Occipital lobe (tissue), 2 donors: ENCODE measurements around the gene CD14. TPM values are rescaled to one million over a fixed set of nuclear protein-coding genes. Genes with fewer than 3 reads are reported as not detected.
"Not testable (repeated sequence)": the region's sequence is repeated elsewhere in the genome, so short reads cannot be mapped to it uniquely, and the experiment has no call there.

Experiments used
- DNase-seq: peaks from one replicate; lab custom pipeline; 2025; lab: John Stamatoyannopoulos, UW
- total RNA-seq: library from RNA; depleted of rRNA; stranded (reverse); fragments of >200 nt; gene quantifications from one replicate; pipeline ENCODE4 v1.2.3, GENCODE V29; 2014

The CD14 gene
- total RNA-seq, result 15.4 TPM

DNA sequence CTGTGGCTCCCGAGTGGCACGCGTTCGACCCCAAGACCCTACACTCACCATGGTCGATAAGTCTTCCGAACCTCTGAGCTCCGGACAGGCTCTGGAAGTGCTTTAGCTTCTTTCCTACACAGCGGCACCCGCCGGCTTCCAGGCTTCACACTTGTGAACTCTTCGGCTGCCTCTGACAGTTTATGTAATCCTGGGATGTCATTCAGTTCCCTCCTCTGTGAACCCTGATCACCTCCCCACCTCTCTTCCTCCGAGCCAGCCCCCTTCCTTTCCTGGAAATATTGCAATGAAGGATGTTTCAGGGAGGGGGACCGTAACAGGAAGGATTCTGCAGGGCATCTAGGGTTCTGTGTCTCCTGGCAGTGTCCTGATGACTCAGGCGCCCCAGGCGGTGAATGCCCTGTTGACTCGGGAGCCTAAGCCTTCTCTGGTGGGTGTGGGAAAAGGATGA lies at the start of gene CD14:
CD14 (minus strand) TSS at position 155 of the 451 bp plus-strand sequence; CDS start at position 51, 104 bp downstream.
- DNase-seq, result peak; percentile 27

DNA sequence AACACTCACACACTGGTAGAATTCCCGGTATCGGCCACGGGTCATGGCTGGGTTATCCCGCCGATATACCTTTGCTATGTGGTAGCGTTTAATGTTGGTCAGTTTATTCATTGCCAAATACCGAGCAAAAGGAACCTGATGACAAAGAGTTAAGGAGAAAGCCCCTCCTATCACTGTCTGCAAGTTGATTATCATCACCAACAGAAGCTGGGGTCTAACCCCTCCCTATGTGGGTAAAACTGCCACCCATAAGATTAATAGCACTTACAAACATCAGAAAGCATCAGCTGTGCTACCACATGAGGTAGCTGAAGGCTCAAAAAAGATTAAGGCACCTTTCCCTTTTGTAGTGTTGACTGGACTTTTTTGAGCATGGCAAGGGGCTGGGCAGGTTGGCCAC lies 46.0 kb upstream of the CD14 start:
- DNase-seq, result no peak

DNA sequence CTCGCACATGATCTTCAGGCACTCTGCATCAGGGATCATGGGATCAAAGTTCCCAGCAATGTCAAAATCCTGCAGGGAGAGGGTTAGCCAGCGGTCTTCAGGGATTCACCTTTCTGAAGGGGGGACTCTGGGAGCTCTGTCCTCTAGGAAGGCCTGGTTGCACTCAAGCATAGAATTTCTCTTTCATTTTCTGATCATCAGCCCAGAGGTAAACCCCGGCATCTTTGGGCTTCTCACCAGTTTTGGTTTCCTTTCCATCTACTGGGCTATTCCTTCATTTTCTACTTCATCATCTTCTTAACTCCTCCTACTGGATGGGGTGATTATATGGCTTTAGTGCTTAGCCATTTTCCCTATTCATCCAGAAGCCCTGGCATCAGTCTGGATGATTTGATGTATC lies 45.0 kb upstream of the CD14 start:
- DNase-seq, result no peak

DNA sequence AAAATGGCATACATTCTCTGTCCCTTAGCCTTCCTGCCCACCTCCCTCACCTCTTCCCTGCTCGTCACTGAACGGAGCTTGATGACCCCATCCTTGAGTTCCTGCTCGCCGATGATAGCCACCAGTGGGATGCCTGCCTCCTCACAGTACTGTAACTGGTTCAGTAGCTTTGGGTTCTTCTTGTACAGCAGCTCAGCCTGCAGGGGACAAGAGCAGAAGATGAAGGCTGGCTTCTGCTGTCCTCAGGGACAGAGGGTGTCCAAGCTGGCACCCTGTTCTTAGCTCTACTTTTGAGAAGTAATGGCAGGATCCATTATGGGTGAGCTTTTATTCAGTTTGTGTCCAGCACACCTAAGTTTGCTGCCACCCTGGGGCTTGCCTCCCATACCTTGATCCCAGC lies 41.7 kb upstream of the CD14 start:
- no peak for DNase-seq

DNA sequence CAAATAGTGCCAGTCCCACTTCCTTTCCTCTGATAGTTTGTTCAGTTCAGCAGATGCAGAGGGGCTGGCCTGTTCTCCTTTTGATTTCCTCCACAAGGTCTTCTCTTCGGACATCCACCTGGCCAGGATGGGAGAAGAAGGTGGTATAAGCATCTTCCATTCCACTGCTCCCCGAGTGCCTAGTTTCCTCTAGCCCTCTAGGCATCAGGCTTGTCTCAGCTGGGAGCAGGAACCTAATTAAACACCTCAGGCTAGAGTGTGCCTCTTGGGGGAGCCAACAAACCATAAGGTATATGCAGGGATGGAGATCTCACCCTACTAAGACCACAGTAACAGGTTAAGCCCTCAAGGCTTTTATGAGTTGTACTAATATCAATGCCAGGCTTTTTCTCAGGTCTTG lies 41.2 kb upstream of the CD14 start:
- no peak for DNase-seq

DNA sequence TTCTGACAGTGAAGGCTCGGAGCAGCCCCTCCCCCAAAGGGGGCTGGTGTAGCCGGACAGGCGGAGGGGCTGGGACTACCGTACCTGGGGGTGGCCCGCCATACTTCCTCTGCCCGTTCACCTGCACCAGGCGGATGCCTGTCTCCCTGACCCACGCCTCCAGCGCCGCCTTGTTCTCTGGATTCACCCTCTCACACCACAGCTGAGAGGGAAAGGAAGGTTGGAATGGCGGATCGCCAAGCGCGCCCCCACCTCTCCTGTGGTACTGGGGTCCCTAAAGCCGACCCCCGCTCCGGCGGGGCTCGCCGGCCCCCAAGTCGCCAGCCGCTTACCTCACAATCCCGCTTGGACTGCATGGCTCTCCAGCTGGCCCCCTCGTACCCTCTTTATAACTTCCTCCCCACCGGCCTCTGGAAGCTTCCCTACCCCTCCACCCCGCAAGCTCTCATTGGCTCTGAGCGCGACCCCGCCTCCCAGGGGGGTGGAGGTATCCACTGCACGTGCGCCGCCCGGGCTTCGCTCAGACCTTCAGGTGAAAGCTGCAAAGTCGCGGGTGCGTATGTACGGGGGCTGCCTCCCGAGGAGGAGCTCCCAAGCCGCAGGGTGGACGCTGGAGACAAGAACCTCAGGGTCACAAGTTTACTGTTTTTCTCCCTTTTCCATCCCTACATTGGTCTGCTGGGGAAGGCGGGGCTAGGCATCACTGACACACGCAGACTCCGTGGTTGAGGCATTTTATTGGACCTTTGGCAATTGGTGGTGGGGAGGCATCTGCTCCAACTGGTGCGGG lies 40.4 kb upstream of the CD14 start, which contains the start of gene DND1:
DND1 (minus strand) TSS at position 390 of the 790 bp plus-strand sequence; CDS start at position 356, 34 bp downstream.
- no peak for DNase-seq

DNA sequence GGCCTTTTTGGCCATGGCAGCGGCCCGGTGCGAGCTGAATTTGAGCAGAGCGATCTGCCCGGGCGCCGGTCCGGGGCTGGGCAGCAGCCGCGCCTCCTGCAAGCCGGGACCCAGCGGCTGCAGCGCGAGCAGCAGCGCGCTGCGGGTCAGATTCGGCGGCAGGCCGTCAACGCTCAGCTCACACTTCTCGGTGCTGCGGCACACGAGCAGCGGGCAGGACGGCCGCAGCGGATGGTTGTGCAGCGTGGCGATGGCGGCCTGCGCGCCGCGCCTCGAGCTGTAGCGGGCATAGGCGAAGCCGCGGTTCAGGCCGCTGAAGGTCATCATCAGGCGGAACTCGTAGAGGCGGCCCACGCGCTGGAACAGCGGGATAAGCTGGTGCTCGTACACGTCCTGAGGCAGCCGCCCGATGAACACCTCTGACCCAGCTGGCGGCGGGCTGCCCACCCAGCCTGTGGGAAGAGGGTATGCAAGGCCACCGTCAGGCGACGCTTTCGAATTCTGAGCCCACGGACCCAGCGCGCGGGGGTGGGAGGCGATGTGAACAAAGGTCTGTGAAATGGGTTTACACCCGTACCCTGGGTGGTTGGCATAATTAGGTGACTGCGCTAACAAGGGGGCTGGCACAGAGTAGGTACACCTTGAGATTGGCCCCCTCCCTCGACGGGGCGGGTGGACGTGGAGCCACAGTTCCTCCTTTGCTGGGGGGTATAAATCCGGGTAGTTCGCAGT lies 39.6 kb upstream of the CD14 start:
- no peak for DNase-seq

DNA sequence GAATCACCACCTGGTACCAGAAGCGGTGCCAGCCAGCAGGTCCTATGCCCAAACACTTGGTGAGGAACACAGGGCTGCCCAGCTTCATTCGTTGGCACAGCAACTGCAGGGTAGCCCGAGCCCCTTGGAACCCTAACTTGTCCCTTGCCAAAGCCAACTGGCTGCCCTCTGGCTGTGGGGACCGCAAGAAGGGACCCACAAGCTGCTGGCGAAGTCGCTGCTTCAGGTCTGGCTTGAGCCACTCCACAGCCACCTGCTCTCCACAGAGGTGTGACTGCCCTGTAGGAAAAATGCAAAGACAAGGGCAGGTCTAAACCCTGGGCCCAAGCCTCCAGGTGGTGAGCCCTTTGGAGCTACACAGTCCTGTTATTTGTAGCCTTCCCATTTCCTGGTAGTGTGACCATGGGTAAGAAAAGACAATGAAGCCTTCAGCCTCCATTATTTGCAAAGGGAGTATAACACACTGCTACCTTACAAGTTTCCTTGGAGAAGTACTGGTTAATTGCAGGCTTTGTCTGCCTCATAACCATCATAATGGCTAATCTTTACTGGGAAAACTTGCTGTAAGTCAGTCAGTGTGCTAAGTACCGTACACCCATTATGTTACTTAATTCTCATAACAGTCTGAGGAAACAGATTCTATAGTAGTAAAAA lies 38.6 kb upstream of the CD14 start:
- no peak for DNase-seq

DNA sequence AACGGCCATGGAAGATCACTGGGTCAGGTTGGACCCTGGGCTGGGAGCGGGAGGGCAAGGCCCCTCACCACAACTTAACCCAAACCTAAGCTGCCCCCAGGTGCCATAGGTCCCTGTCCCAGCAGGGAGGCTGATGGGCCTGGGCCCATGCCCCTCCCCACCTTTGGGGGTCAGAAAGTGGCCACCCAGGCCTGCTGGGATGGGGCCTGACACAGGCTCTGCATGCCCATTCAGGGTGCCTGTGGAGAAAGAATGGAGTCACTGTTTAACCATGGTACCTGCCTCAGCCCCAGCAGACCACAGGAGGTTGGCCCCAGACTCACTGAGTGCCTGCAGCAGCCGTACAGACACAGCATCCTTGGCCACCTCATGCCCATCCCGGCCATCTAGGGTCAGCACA lies 38.1 kb upstream of the CD14 start:
- DNase-seq, result not testable (repeated sequence)

DNA sequence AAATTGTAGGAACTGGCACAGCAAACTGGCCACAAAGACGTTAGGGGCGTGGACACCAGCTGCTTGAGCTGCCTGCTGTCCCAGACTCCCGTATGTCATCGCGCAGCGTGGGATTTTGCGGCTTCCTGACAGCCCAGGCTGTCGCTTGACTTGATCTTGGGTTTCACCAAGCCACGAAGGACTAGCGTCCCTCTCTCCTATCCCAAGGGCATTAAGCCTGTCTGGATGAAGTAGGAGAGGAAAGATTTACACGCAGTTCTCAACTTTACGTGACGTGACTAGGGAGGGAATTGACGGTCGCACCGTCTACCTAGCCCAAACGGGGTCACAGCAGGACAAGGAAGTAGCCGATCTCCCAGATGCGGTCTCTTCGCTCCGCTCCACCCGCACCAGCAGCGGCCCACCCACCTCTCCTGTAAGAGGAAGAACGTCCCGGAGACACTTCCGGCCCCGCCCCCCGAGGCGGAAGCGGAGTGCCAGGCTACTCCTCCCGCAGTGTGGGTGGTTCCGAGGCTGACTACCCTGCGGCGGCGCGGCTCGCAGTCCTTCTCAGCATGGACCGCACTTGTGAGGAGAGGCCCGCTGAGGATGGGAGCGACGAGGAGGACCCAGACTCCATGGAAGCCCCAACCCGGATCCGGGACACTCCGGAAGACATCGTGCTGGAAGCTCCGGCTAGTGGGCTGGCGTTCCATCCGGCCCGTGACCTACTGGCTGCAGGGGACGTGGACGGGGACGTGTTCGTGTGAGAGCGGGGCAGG lies 31.6 kb upstream of the CD14 start, which contains the start of gene WDR55:
WDR55 (plus strand) TSS at position 546 of the 761 bp plus-strand sequence; CDS start at position 555, 9 bp downstream.
- peak; percentile 91 for DNase-seq

DNA sequence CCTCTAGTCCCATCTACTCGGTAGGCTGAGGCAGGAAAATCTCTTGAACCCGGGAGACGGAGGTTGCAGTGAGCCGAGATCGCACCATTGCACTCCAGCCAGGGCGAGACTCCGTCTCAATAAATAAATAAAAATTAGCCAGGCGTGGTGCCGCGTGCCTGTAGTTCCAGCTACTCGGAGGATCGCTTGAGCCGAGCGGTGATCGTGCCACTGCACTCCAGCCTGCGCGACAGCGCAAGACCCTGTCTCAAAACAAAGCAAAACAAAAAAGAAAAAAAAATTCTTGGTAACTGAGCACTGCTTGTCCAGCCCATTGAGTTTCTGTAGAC lies 31.0 kb upstream of the CD14 start:
- DNase-seq, result no peak

DNA sequence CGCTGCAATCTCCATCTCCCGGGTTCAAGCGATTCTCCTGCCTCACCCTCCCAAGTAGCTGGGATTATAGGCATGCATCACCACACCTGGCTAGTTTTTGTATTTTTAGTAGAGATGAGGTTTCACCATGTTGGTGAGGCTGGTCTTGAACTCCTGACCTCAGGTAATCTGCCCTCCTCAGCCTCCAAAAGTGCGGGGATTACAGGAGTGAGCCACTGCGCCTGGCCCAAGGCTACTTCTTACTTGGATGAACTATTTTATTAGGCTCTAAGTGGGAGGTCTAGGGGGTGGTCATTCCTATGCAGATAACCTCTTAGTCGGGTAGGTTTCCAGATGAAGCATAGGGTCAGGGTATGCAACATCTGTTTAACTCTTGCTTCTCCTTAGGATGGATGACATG lies 27.4 kb upstream of the CD14 start:
- not testable (repeated sequence) for DNase-seq

DNA sequence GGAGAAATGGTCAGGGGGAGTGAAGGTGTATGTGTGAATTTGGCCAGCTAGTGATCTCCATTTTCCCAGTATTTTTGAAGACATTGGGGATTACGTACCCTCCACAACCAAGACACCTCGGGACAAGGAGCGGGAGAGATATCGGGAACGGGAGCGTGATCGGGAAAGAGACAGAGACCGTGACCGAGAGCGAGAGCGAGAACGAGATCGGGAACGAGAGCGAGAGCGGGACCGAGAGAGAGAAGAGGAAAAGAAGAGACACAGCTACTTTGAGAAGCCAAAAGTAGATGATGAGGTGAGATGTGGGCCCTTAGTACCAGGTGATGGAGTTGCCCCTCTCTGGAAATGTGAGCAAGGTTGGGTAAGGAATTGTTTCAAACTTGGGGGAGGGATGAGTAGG lies 25.9 kb upstream of the CD14 start:
- no peak for DNase-seq

DNA sequence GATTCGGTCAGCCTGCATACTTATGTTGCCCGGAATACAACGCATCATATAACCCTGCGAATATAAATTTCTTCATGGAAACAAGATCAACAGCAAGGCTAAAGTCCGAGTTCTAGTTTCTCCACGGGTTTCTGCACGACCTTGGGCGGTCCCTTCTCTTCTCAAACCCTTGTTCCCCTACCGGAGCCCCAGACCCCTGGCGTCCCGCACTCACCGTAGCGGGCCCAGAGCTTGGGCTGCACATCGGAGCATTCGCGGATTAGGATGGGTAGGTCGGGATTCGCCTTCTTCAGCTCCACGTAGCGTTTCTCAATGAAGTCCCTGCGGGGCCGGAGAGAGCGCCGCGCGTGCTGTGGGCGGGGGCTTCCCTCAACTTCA lies 14.1 kb upstream of the CD14 start:
- no peak for DNase-seq

DNA sequence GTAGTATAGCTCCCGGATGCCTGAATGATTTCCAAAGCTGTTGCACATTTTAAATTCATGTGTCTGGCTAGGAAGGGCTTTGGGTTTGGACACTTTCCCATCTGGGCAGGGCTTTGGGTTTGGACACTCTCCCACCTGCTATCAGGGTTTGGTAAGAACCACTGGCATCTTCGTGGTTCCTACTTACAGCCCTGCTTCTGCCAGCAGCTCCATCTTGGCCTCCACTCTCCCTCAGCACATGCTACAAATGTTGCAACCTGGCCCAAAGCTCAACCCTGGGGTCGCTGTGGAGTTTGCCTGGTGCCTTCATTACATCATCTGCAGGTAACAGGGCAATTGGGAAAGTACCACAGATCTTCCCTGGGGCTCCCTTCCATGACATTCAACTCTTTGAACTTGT lies 9.7 kb upstream of the CD14 start:
- DNase-seq, result no peak

DNA sequence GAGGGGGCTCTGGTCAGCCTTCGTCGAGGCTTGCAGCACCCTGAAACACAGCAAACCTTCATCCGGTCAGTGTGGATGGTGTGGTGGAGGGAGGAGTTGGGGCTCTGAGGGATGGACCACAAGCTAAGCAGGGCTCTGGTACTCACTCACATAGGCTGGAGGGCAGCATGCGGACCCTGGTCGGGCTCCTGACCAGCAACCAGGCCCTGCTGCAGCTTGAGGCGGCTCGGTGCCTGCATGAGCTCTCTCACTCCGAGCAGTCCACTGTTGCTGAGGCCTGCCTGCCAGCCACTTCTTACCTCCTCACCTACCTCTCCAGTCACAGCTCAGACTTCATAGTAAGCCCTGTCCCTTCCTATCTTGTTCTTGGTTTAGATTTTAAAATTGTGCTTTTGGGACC lies 8.7 kb upstream of the CD14 start:
- DNase-seq, result no peak

DNA sequence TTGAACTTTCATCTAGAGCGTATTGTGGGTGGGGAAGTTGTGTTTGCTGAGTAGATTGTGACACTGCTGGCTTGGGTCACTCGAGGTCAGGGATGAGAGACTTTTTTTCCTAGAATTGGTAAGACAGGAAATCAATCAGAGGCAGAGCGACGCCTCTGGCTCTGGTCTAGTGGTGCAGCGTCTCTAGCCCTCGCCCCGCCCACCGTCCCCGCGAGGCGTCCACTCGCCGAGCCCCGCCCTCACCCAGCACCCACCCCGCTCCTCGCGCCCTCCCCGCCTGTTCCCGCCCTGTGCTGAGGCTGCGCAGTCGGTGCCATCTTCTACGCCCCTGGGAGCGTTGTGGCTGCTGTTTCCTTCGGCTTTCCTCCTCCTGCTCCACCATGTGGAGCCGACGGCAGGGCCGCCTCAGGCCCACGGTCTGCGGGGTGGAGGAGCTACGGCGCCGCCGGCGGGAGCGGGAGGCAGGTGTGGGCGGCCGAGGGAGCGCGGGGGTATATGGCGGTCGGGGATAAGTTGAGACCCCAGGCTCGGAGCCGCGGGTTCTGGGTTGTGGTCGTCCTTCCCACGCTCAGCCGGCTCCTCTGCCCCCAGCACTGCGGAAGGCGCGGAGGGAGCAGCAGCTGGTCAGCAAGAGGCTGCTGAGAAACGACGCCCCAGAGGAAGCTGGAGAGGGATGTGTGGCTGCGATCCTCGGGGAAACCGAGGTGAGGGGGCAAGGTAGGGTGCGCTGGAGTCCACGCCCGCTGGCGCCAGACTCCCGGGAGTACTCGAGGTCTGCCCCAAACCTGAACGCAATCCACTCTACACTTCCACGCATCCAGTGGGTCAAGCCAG lies 6.4 kb upstream of the CD14 start, which contains the start of gene TMCO6:
TMCO6 (plus strand) TSS at position 304 of the 834 bp plus-strand sequence; CDS start at position 381, 77 bp downstream.
- DNase-seq, result peak; percentile 94

DNA sequence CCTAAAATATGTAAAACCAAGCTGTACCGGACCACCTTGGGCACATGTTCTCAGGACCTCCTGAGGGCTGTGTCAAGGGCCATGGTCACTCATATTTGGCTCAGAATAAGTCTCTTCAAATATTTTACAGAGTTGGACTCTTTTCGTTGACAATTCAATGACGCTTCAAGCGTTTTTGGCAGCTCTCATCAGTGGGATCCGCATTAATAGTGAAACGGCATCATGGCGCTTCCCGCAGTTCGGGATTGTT lies 5.8 kb upstream of the CD14 start:
- not testable (repeated sequence) for DNase-seq

DNA sequence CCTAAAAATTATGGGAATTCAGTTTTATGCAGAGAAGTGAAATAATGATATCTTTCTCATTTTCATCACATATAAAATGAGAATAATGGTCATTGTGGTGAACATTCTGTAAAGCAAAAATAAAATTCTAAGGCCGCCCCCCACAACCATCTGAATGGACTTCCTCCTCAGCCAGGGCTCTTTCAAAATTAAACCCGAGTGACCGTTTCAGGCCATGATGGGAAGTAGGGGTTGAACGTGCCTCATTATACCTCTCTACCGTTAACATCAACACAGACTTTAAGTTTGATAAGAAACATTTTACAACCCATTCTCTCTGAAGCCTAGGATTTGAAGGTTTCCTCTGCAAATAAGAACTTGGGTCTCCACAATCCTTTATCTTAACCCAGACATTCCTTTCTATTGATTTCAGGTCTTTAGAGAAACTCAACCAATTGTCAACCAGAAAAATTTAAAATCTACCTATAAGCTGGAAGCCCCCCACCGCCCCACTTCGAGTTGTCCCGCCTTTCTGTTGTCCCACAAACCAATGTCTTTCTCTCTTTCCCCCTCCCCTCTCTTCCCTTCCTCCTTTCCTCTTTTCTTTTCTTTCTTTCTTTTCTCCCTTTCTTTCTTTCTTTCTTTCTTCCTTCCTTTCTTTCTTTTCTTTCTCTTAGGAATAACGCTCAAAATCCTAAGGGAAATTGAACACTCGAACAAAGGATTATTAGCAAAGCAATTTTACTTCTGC lies 4.6 kb upstream of the CD14 start:
- no peak for DNase-seq
